HG03175 (cell line): ENCODE results near the gene ABHD16B.
"Not testable (repeated sequence)": the region's sequence is repeated elsewhere in the genome, so short reads cannot be mapped to it uniquely, and the experiment has no call there.

Source experiments
- ATAC-seq: cut with Tn5 transposase; IDR thresholded peaks from one replicate; pipeline ENCODE4 v1.9.1; 2021; ENCODE audit warnings: mild to moderate bottlenecking, moderate library complexity; ENCODE audit not compliant: unreplicated experiment

The ABHD16B gene

DNA sequence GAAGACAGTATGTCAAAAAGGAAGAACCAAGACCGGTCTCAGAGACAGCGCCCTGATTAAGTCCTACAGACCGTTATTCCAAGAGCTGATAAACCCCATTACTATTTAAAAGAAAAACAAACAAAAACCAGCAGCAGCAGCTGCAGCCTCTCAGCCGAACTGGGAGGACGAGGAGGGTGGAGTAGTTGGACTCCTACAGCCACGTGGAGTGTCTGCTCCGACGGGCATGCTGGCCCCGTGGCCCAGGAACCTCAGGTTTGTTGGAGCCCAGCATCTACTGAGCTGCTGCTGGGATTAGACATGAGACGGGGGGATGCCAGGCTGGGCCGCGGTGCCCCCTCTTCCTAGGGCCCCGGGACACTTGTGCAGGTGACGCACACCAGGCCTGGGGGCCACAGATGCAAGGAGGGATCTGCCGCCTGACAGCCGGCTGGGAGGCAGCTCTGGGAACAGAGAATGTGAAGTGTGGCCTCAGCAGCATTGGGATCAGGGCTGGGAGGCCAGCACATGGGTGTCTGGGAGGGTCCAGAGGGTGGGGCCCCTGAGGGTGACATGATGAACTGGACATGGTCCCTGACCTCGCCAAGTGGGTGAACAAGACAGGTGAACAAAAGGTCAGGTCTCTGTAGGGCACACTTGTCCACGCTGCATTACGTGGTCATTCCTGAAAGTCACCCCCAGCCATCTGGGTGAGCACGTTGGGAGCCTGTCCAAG lies 27.4 kb upstream of the ABHD16B start:
- no peak for ATAC-seq

- ATAC-seq: no peak
Observed at GRCh38 chr20:63834491-63834880, 26.8 kb upstream of the ABHD16B start.

DNA sequence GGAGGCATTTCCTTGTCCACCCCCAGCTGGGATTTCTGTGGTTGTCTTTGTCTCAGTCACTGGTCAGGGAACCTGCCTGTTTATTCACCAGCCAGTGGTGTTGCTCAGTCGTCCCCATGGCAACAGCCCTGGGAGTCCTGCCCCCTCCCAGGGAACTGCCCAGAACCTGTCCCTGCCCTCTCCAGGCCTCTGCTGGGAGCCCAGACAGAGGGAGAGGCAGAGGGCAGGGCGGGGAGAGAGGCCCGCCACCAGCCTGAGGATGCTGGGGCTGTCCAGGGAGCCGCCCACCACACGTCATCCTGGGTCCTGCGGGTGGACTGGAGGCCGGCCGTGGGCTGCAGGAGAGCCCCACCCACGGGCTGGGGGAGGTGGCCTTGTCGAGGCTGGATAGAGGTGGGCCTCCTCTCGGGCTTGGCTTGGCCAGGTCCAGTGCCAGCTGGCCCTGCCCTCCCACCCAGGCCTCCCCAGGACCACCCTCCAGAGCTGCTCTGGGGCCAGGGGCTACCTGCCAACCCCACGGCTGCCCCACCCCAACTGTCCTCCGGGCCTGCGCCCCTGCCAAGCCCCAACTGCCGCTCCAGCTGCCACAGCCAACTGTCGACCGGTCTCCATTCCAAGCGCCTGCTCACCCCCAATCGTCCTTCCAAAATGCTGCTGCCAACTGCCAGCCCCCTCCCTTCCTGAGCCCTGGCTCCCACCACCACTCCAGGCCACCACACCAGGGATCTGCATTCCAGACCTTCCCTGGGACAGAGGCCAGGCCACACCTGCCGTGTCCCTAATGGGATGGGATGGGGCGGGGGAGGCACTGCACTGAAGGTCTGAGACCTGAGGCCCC lies 26.1 kb upstream of the ABHD16B start:
- ATAC-seq: no peak

DNA sequence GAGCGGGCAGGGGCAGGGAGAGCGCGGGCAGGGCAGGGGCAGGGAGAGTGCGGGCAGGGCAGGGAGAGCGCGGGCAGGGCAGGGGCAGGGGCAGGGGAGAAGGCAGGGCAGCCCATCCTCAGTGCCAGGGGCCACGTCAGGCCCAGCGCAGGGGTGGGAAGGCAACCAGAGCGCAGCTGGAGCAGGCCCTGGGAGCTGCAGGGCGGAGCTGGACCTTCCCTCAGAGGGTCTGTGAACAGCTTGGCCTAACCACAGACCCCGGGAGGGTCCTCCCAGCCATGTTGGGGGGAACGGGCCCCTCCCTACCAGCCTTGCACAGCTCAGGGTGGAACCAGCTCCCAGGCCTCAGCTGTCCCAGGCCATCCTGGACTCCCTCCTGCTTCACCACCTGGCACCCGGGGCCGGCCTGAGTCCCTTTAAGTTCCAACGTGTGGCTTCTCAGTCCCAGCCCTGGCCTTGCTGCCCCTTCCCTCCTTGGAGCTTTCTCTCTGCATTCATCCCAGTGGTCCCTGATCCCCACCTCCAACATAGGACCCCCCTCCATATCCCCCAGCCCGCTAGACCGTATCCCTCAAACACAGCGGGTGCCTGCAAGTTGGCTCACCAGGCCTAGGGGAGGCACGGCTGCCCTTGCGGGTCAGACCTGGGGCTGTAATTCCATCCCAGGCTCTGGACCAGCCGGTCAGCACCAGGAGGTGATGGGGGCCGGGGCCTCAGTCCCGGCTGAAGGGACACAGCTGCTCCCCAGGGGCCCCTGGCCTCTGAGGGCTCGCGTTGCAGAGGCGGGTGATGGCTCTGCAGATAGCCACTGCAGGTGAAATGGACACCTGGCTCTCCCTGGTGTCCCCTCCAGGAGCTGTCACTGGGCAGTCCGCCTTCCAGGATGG lies 24.6 kb upstream of the ABHD16B start:
- no peak for ATAC-seq

DNA sequence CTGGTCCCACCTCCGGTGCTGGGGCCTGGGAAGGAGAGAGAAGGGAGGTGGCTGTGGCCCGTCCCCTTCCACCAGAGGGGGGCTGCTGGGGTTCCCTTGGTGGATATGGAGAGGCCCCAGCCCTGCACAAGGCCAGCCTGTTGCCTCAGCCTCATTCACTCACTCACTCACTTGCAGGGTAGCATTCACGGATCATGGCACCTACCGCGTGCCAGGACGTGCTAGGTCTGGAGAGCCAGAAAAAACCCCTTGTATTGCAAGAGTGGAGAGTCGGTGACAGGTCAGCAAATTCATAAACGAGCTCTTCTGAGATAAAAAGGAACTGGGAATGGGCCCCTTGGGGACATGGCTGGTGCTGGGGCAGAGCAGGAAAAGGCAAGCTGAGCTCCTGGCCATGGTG lies 23.8 kb upstream of the ABHD16B start:
- no peak for ATAC-seq

- ATAC-seq: no peak
Observed at GRCh38 chr20:63839620-63840019, 21.7 kb upstream of the ABHD16B start.

DNA sequence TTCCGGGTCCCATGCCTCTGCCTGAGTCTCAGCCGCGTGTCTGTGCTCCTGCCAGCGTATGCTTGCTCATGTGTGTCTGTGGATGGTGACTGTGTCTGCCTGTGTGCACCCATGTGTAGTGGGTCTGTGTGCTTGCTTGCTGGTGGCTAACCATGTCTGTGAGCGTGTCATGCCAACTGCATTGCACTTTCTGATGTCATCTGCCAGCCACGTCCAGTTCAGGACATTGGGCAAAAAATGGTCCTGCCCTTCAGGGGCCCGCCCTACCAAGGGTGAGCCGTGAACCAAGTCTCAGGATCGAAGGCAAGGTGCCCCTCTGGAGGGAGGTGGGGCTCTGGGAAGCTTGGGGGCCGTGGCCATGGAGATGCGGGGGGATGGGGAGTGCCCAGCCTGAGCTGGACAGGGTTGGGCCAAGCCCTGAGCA lies 20.9 kb upstream of the ABHD16B start:
- no peak for ATAC-seq

- no peak for ATAC-seq
Observed at GRCh38 chr20:63842258-63842657, 19.0 kb upstream of the ABHD16B start.

GRCh38 chr20:63843222-63843621 lies 18.1 kb upstream of the ABHD16B start:
- ATAC-seq: no peak

GRCh38 chr20:63843778-63844177 lies 17.5 kb upstream of the ABHD16B start:
- ATAC-seq: no peak

DNA sequence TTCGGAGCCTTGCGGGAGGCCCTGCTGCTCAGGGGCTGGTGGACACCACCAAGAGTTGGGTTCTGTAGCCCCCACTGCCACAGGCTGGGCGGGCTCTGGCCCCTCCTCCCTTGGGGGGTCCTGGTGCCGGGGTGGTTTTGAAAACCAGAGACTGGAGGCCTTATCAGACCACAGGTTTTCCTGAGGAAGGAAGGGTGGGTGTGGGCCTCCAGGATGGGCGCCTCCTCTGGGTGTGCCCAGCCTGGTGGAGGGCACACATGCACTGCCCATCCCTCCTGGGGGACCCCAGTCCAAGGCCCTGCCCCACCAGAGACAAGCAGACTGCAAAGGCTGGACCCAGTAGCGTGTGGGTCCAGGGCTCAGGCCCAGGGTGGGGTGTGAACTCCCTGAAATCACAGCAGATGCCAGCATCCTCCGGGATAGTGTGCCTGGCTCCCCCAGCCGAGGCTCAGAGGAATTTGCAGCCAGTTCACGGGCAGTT lies 16.7 kb upstream of the ABHD16B start:
- ATAC-seq: no peak

DNA sequence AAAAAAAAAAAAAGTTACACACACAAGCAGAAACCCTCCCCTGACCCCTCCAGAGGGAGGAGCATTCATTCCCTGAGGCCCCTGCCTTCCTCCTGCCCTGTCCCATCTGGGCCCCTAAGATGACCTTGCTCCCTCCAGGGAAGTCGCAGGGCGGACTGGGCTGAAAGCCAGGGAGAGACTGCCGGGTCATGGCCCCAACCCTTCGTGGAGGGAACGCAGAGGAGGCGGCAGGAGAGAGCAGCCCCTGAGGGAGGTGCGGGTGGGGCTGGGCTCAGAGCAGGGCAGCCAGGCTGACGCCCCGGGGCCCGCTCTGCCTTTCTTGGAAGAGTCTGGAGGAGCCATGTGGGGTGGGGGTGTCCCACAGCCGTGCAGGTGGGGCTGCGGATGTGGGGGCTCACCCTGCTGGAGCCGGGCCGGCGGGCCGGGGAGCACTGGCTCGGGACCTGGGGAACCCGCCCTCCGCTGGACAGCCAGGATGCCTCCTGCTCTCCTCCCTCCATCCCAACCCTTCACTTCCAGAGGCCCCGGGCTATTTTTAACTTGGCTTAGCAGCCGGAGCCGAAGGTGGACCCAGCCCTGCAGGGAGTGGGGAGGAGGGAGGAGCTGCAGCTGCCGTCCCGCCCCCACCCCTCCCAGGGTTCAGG lies 15.0 kb upstream of the ABHD16B start:
- ATAC-seq: no peak

DNA sequence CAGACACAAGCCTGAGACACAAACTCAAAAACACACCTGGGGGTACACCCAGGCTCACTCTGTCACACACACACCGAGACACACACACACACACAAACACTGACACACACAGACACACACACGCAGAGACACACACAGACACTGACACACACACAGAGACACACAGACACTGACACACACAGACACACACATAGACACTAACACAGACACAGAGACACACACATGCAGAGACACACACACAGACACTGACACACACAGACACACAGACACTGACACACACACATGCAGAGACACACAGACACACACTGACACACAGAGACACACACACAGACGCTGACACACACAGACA lies 14.4 kb upstream of the ABHD16B start:
- no peak for ATAC-seq

DNA sequence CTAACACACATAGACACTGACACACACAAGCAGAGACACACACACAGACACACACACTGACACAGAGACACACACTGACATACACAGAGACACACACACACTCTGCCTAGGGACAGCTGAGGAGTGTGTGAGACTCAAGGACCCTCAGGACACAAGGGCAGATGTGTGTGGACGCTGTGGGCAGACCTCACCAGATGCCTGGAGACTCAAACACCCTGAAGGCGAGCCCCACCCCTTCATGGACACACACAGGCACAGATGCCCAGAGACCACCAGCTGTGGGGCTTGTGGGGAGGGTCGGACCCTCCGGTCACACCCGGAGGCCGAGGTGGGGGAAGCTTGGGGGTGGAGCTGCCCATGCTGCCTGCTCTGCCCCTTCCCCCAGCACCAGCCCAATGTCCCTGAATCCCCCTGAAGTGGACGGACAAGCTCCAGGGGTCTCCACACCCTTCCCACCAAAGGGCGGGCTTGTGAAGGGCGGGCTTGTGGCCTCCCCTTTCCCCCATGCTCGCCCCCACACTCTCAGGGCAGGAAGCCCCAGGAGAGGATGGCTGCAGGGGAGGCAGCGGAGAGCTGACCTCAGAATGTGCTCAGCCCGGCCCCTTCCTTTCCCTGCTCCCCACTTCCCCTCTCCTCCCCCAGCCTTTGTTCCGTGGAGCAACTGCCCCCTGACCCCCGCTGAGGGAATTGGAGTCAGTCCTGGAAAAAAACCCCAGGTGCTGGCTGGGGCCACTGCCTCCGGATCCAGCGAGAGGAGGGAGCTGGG lies 13.9 kb upstream of the ABHD16B start:
- no peak for ATAC-seq

- ATAC-seq: no peak
Observed at GRCh38 chr20:63848003-63848911, 13.0 kb upstream of the ABHD16B start.

GRCh38 chr20:63850689-63851547 lies 10.4 kb upstream of the ABHD16B start:
- peak; percentile 68 for ATAC-seq

DNA sequence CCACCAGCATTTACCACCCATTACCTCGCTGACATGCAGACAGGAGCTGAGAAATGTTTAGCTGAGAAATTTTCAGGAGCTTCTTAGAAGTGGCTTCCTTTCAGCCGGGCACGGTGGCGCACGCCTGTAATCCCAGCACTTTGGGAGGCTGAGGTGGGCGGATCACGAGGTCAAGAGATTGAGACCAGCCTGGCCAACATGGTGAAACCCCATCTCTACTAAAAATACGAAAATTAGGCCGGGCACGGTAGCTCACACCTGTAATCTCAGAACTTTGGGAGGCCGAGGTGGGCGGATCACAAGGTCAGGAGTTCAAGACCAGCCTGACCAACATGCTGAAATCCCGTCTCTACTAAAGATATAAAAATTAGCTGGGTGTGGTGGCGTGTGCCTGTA lies 9.8 kb upstream of the ABHD16B start:
- ATAC-seq: not testable (repeated sequence)

DNA sequence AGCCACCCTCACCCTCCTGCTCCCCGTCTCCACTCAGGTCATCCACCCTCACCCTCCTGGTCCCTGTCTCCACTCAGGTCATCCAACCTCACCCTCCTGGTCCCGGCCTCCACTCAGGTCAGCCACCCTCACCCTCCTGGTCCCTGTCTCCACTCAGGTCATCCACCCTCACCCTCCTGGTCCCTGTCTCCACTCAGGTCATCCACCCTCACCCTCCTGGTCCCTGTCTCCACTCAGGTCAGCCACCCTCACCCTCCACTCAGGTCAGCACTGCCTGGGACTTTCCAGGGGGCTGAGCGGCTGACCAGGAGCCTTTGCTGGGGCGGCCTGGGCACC lies 7.6 kb upstream of the ABHD16B start:
- not testable (repeated sequence) for ATAC-seq
